Activated CD8-positive, alpha-beta memory T cell treated with anti-CD3 and anti-CD28 coated beads for 36 hours (primary cell): Measurements from ENCODE around the gene NACAD. TPM values are rescaled to one million over a fixed set of nuclear protein-coding genes. Genes with fewer than 3 reads are reported as not detected.

Experiments
- CTCF ChIA-PET: fragments of 350-600 bp; sonication (Branson Sonifier 250); formaldehyde crosslinking; loops from one replicate; lab custom pipeline; 2021; ENCODE audit warnings: antibody characterized with exemption; lab: Charles Lee
- POLR2A ChIA-PET: fragments of 350-600 bp; sonication (Branson Sonifier 250); formaldehyde crosslinking; loops from one replicate; lab custom pipeline; 2021; ENCODE audit warnings: antibody characterized with exemption; lab: Charles Lee
- total RNA-seq, 2 experiments: library from RNA; stranded (reverse); gene quantifications; one replicate each; pipeline ENCODE4 v1.2.3, GENCODE V29; 2021

The NACAD gene
- under 1 TPM; 0.40 to 0.92 TPM for total RNA-seq

- POLR2A ChIA-PET: no interaction called here
- CTCF ChIA-PET: no interaction called here
These were observed at the start of gene NACAD for GRCh38 chr7:45088821-45089340. TSS of gene NACAD (minus strand) at chr7:45088969. CDS start at chr7:45088894, 75 bp downstream.

- POLR2A ChIA-PET: interaction anchor here (0.6 to 0.7 kb wide), 2 partner anchors 158 to 1466 kb away, joined by 3 read pairs; partner anchors contain the start of gene MYO1G
- CTCF ChIA-PET: interaction anchor here (0.6 to 3.0 kb wide), 24 partner anchors 14 to 410 kb away, joined by 3 to 11 read pairs (median 4); partner anchors contain the start of genes CCM2 and TBRG4
These were observed 47.6 kb upstream of the NACAD start for GRCh38 chr7:45136106-45137060.

- POLR2A ChIA-PET: no interaction called here
- CTCF ChIA-PET: no interaction called here
These were observed 45.1 kb upstream of the NACAD start for GRCh38 chr7:45133877-45134276.

- ChIA-PET POLR2A (no interaction called here), CTCF (no interaction called here)
These were observed 44.6 kb upstream of the NACAD start for GRCh38 chr7:45133352-45133751.

GRCh38 chr7:45132708-45133320, 44.0 kb upstream of the NACAD start:
- ChIA-PET POLR2A (no interaction called here), CTCF (no interaction called here)

GRCh38 chr7:45131891-45132290, 43.1 kb upstream of the NACAD start:
- ChIA-PET CTCF (no interaction called here), POLR2A (no interaction called here)

- POLR2A ChIA-PET: no interaction called here
- CTCF ChIA-PET: no interaction called here
These were observed 42.1 kb upstream of the NACAD start for GRCh38 chr7:45130910-45131309.

GRCh38 chr7:45129906-45130305, 41.1 kb upstream of the NACAD start:
- POLR2A ChIA-PET: no interaction called here
- CTCF ChIA-PET: no interaction called here

GRCh38 chr7:45129181-45129800, 40.5 kb upstream of the NACAD start:
- CTCF ChIA-PET: no interaction called here
- POLR2A ChIA-PET: no interaction called here

GRCh38 chr7:45126920-45127319, 38.2 kb upstream of the NACAD start:
- CTCF ChIA-PET: no interaction called here

GRCh38 chr7:45126201-45126600, 37.4 kb upstream of the NACAD start:
- POLR2A ChIA-PET: no interaction called here
- CTCF ChIA-PET: no interaction called here

More at GRCh38 chr7:45126920-45127319, 38.2 kb upstream of the NACAD start:
- POLR2A ChIA-PET: no interaction called here

GRCh38 chr7:45125193-45125904, 36.6 kb upstream of the NACAD start:
- ChIA-PET CTCF (interaction anchor here (0.6 kb wide), 1 partner anchor 42 kb away, joined by 3 read pairs; no protein-coding TSS in a partner anchor), POLR2A (no interaction called here)

GRCh38 chr7:45123913-45124710, 35.3 kb upstream of the NACAD start:
- CTCF ChIA-PET: interaction anchor here (0.6 to 1.6 kb wide), 3 partner anchors 12 to 53 kb away, joined by 3 to 4 read pairs (median 4); partner anchors contain the start of gene TBRG4
- POLR2A ChIA-PET: no interaction called here

GRCh38 chr7:45122975-45123860, 34.4 kb upstream of the NACAD start:
- POLR2A ChIA-PET: no interaction called here

GRCh38 chr7:45119550-45119949, 30.8 kb upstream of the NACAD start:
- ChIA-PET POLR2A (no interaction called here), CTCF (no interaction called here)

More at GRCh38 chr7:45122975-45123860, 34.4 kb upstream of the NACAD start:
- CTCF ChIA-PET: interaction anchor here (0.6 to 1.6 kb wide), 3 partner anchors 11 to 52 kb away, joined by 3 to 4 read pairs (median 4); partner anchors contain the start of gene TBRG4

- ChIA-PET POLR2A (no interaction called here), CTCF (no interaction called here)
These were observed 30.1 kb upstream of the NACAD start for GRCh38 chr7:45118889-45119331.

GRCh38 chr7:45118292-45118691, 29.5 kb upstream of the NACAD start:
- ChIA-PET CTCF (no interaction called here), POLR2A (no interaction called here)
